Fibroblast of mammary gland (primary cell): ENCODE measurements around the gene PARM1.

Source experiments
- DNase-seq: peaks from one replicate; pipeline ENCODE4 v3.0.0-alpha.2; 2010; ENCODE audit warnings: low read depth
- H3K4me3 ChIP-seq: 2 replicates; pipeline ENCODE4 v1.5.1; 2011; ENCODE audit warnings: low read depth, mild to moderate bottlenecking, low read length, moderate library complexity; ENCODE audit not compliant: control insufficient read depth
- CTCF ChIP-seq: conservative IDR thresholded peaks from 2 replicates; pipeline ENCODE4 v1.5.1; 2011; ENCODE audit warnings: low read depth, low read length, inconsistent platforms; ENCODE audit not compliant: control insufficient read depth, insufficient read depth

Gene PARM1

GRCh38 chr4:75051431-75051830, 118.5 kb downstream of the PARM1 start:
- no peak for TF ChIP-seq CTCF
- DNase-seq: no peak
- H3K4me3 ChIP-seq: no peak overlapping the region

- TF ChIP-seq CTCF: no peak
- no peak for DNase-seq
- no peak overlapping the region for H3K4me3 ChIP-seq
Measured at GRCh38 chr4:75053352-75053751, 120.4 kb downstream of the PARM1 start.

- H3K4me3 ChIP-seq: no peak overlapping the region
- DNase-seq: no peak
- TF ChIP-seq CTCF: no peak
Measured at GRCh38 chr4:75054078-75054477, 121.2 kb downstream of the PARM1 start.

GRCh38 chr4:75056277-75056676, 123.4 kb downstream of the PARM1 start:
- no peak overlapping the region for H3K4me3 ChIP-seq
- no peak for TF ChIP-seq CTCF
- no peak for DNase-seq

- no peak for DNase-seq
- no peak for TF ChIP-seq CTCF
Measured at GRCh38 chr4:75057369-75057768, 124.5 kb downstream of the PARM1 start.

GRCh38 chr4:75058486-75058885, 125.6 kb downstream of the PARM1 start:
- H3K4me3 ChIP-seq: no peak overlapping the region
- no peak for TF ChIP-seq CTCF
- DNase-seq: no peak

More at GRCh38 chr4:75057369-75057768, 124.5 kb downstream of the PARM1 start:
- no peak overlapping the region for H3K4me3 ChIP-seq

- DNase-seq: no peak
- no peak for TF ChIP-seq CTCF
- H3K4me3 ChIP-seq: no peak overlapping the region
Measured at GRCh38 chr4:75063433-75063832, 130.5 kb downstream of the PARM1 start.
